H9 (cell line): ENCODE measurements around the gene SOD3. TPM values are rescaled to one million over a fixed set of nuclear protein-coding genes. Genes with fewer than 3 reads are reported as not detected.

Source experiments
- DNase-seq: peaks from one replicate; pipeline ENCODE4 v3.0.0-alpha.2; 2017
- H2AFZ ChIP-seq: one replicate; pipeline ENCODE4 v1.6.1; 2013; ENCODE audit warnings: mild to moderate bottlenecking, low read length, control low read depth, moderate library complexity
- H2AK5ac ChIP-seq: 2 replicates; pipeline ENCODE4 v1.6.1; 2013; ENCODE audit warnings: low read length, control low read depth, mixed read lengths; ENCODE audit not compliant: insufficient read length
- H2BK120ac ChIP-seq: one replicate; pipeline ENCODE4 v1.6.1; 2013; ENCODE audit warnings: low read depth, mild to moderate bottlenecking, low read length, control low read depth, inconsistent platforms; ENCODE audit not compliant: poor library complexity, severe bottlenecking
- H2BK12ac ChIP-seq: 2 replicates; pipeline ENCODE4 v1.6.1; 2013; ENCODE audit warnings: low read length, control low read depth, mixed read lengths, low read depth; ENCODE audit not compliant: insufficient read length
- H2BK15ac ChIP-seq: 2 replicates; pipeline ENCODE4 v1.6.1; 2013; ENCODE audit warnings: low read depth, low read length, control low read depth
- H2BK20ac ChIP-seq: one replicate; pipeline ENCODE4 v1.6.1; 2013; ENCODE audit warnings: low read depth, mild to moderate bottlenecking, low read length, control low read depth, inconsistent platforms; ENCODE audit not compliant: poor library complexity, severe bottlenecking
- H2BK5ac ChIP-seq: 2 replicates; pipeline ENCODE4 v1.6.1; 2013; ENCODE audit warnings: low read length, control low read depth, mixed read lengths; ENCODE audit not compliant: insufficient read length
- H3K14ac ChIP-seq: 2 replicates; pipeline ENCODE4 v1.6.1; 2013; ENCODE audit warnings: low read length, control low read depth; ENCODE audit not compliant: insufficient read depth
- H3K18ac ChIP-seq: 2 replicates; pipeline ENCODE4 v1.6.1; 2013; ENCODE audit warnings: low read depth, mild to moderate bottlenecking, mixed read lengths, low read length, control low read depth; ENCODE audit not compliant: insufficient read length
- H3K23ac ChIP-seq: 2 replicates; pipeline ENCODE4 v1.6.1; 2013; ENCODE audit warnings: low read length, control low read depth, mixed read lengths, low read depth; ENCODE audit not compliant: insufficient read length
- H3K23me2 ChIP-seq: 2 replicates; pipeline ENCODE4 v1.6.1; 2013; ENCODE audit warnings: low read depth, mild to moderate bottlenecking, mixed read lengths, low read length, control low read depth; ENCODE audit not compliant: insufficient read length, poor library complexity, severe bottlenecking
- H3K27ac ChIP-seq: 2 replicates; pipeline ENCODE4 v1.5.1; 2013; ENCODE audit warnings: low read length, control low read depth, mixed read lengths, low read depth; ENCODE audit not compliant: insufficient read length
- H3K27me3 ChIP-seq: 2 replicates; pipeline ENCODE4 v1.6.1; 2013; ENCODE audit warnings: low read length, control low read depth, inconsistent platforms; ENCODE audit not compliant: insufficient read depth
- H3K4ac ChIP-seq: 2 replicates; pipeline ENCODE4 v1.6.1; 2013; ENCODE audit warnings: low read depth, mild to moderate bottlenecking, control low read depth, inconsistent platforms, low read length, moderate library complexity
- H3K4me1 ChIP-seq: 2 replicates; pipeline ENCODE4 v1.6.1; 2013; ENCODE audit warnings: low read length, control low read depth, inconsistent platforms; ENCODE audit not compliant: insufficient read depth
- H3K4me2 ChIP-seq: 2 replicates; pipeline ENCODE4 v1.6.1; 2013; ENCODE audit warnings: low read length, control low read depth, mixed read lengths; ENCODE audit not compliant: insufficient read length, insufficient read depth
- H3K56ac ChIP-seq: 2 replicates; pipeline ENCODE4 v1.6.1; 2013; ENCODE audit warnings: low read depth, mild to moderate bottlenecking, mixed read lengths, low read length, control low read depth; ENCODE audit not compliant: insufficient read length
- H3K79me1 ChIP-seq: 2 replicates; pipeline ENCODE4 v1.6.1; 2013; ENCODE audit warnings: low read depth, mild to moderate bottlenecking, moderate library complexity, low read length, control low read depth, inconsistent platforms; ENCODE audit not compliant: insufficient read depth, poor library complexity, severe bottlenecking
- H3K79me2 ChIP-seq: 2 replicates; pipeline ENCODE4 v1.6.1; 2013; ENCODE audit warnings: low read length, control low read depth, inconsistent platforms; ENCODE audit not compliant: insufficient read depth
- H3K9ac ChIP-seq: 2 replicates; pipeline ENCODE4 v1.6.1; 2013; ENCODE audit warnings: low read length, control low read depth, mixed read lengths; ENCODE audit not compliant: insufficient read length; ENCODE audit errors: extremely low read depth
- H3K9me3 ChIP-seq: one replicate; pipeline ENCODE4 v1.6.1; 2013; ENCODE audit warnings: low read depth, low read length, inconsistent platforms; ENCODE audit not compliant: control insufficient read depth
- H3T11ph ChIP-seq: one replicate; pipeline ENCODE4 v1.6.1; 2013; ENCODE audit warnings: mild to moderate bottlenecking, low read length, control low read depth, inconsistent platforms
- H4K20me1 ChIP-seq: one replicate; pipeline ENCODE4 v1.6.1; 2013; ENCODE audit not compliant: control insufficient read depth, insufficient read length, insufficient read depth
- H4K5ac ChIP-seq: 2 replicates; pipeline ENCODE4 v1.6.1; 2013; ENCODE audit warnings: low read depth, mild to moderate bottlenecking, mixed read lengths, low read length, control low read depth; ENCODE audit not compliant: insufficient read length
- H4K8ac ChIP-seq: replicated peaks from 2 replicates; pipeline ENCODE4 v1.6.1; 2013; ENCODE audit warnings: low read length, control low read depth, mixed read lengths, low read depth; ENCODE audit not compliant: insufficient read length
- H4K91ac ChIP-seq: 2 replicates; pipeline ENCODE4 v1.6.1; 2013; ENCODE audit warnings: low read depth, mild to moderate bottlenecking, moderate library complexity, mixed read lengths, low read length, control low read depth; ENCODE audit not compliant: insufficient read length
- H3K27ac Mint-ChIP-seq, 3 experiments: 2 replicates in 2 of 3; 3 replicates in 1 of 3; pipeline ENCODE4 v1.8.0; 2020 to 2021; ENCODE audit warnings: mixed read lengths in 3 of 3, mild to moderate bottlenecking in 1 of 3, moderate library complexity in 1 of 3
- H3K27me3 Mint-ChIP-seq: 2 replicates; pipeline ENCODE4 v1.8.0; 2021; ENCODE audit warnings: low read depth, mild to moderate bottlenecking, moderate library complexity, mixed read lengths
- H3K36me3 Mint-ChIP-seq, 3 experiments: 2 replicates in 2 of 3; 3 replicates in 1 of 3; pipeline ENCODE4 v1.8.0; 2020 to 2021; ENCODE audit warnings: low read depth in 3 of 3, mixed read lengths in 3 of 3; ENCODE audit not compliant: insufficient read depth in 1 of 3
- H3K4me1 Mint-ChIP-seq, 2 experiments: 2 replicates each; pipeline ENCODE4 v1.8.0; 2020; ENCODE audit warnings: mixed read lengths in 2 of 2
- H3K4me3 Mint-ChIP-seq, 2 experiments: 2 replicates in 1 of 2; 3 replicates in 1 of 2; pipeline ENCODE4 v1.8.0; 2020 to 2021; ENCODE audit warnings: mild to moderate bottlenecking in 2 of 2, mixed read lengths in 2 of 2, moderate library complexity in 1 of 2
- H3K9me3 Mint-ChIP-seq, 2 experiments: 2 replicates in 1 of 2; 3 replicates in 1 of 2; pipeline ENCODE4 v1.8.0; 2020; ENCODE audit warnings: mild to moderate bottlenecking in 2 of 2, mixed read lengths in 2 of 2, moderate library complexity in 1 of 2
- CTCF ChIP-seq: fragments of 200-600 bp; sonication (generic); conservative IDR thresholded peaks from 3 replicates; pipeline ENCODE4 v1.8.0; 2021; ENCODE audit warnings: antibody characterized with exemption, mild to moderate bottlenecking
- WGBS: extraction: QIAGEN DNeasy Blood & Tissue Kit; methylation state at CpG from one replicate; pipeline ENCODE4 v1.1.7; 2013; ENCODE audit warnings: missing lambda C conversion rate, low lambda C conversion rate, mixed read lengths; ENCODE audit not compliant: insufficient read length; ENCODE audit errors: extremely low coverage; 5-methylcytosine and 5-hydroxymethylcytosine counted together
- total RNA-seq: library from RNA; stranded (reverse); gene quantifications from 2 replicates; pipeline ENCODE4 v1.2.1, GENCODE V29; 2021

Gene SOD3
- total RNA-seq, 1 experiment from 2014 or later, result 3.3 TPM

- Histone ChIP-seq H3T11ph (no peak overlapping the region), H3K9ac (no peak overlapping the region), H3K79me2 (no peaks in the 10 kb centered on the region), H3K4me1 (peaks cover 5% of the 10 kb centered on the region; the same call in 1 of the 2 replicates), H2BK15ac (no peak overlapping the region), H3K27me3 (peaks cover 14% of the 10 kb centered on the region; the same call in 1 of the 2 replicates), H3K23me2 (peaks cover 9% of the 10 kb centered on the region), H3K23ac (no peak overlapping the region), H4K91ac (no peak overlapping the region), H2AFZ (no peak overlapping the region), H4K8ac (no peak overlapping the region), H3K14ac (no peak overlapping the region), H3K27ac (no peak overlapping the region), H2BK12ac (no peak overlapping the region), H3K9me3 (no peaks in the 10 kb centered on the region), H2BK5ac (no peak overlapping the region), H3K18ac (no peak overlapping the region), H4K20me1 (no peaks in the 10 kb centered on the region), H3K4me2 (no peak overlapping the region), H3K4ac (no peak overlapping the region), H3K56ac (no peak overlapping the region), H4K5ac (no peak overlapping the region), H3K79me1 (no peaks in the 10 kb centered on the region), H2AK5ac (no peak overlapping the region), H2BK120ac (no peak overlapping the region), H2BK20ac (no peak overlapping the region)
- WGBS, result no CpG with 5 or more reads among the region's 6 CpGs
- no peak for TF ChIP-seq CTCF
- H3K27me3 Mint-ChIP-seq, result peaks cover 55% of the 10 kb centered on the region
- peaks cover 29 to 36% of the 10 kb centered on the region in 2 experiments for H3K4me1 Mint-ChIP-seq
- H3K4me3 Mint-ChIP-seq, result no peak overlapping the region
- no peaks in the 10 kb centered on the region; a peak in 1 of 7 replicates for H3K36me3 Mint-ChIP-seq
- H3K9me3 Mint-ChIP-seq, result peaks cover 0 to 4% of the 10 kb centered on the region in 2 experiments; a peak in 1 of 5 replicates
- H3K27ac Mint-ChIP-seq, result no peak overlapping the region
- no peak for DNase-seq
Measured at GRCh38 chr4:24802648-24803047, 7.3 kb downstream of the SOD3 start.
